Left lung (tissue), 10 donors: ENCODE results near the gene DNAH8. TPM values are rescaled to one million over a fixed set of nuclear protein-coding genes. Genes with fewer than 3 reads are reported as not detected.

Source experiments
- ATAC-seq: fragments of 200-7000 bp; cut with Tn5 transposase; one replicate; pipeline ENCODE4 v1.9.1; 2020; ENCODE audit warnings: moderate library complexity
- DNase-seq, 4 donors: peaks; one replicate each; pipeline ENCODE4 v3.0.0-alpha.2; 2013 to 2020
- H3K27ac ChIP-seq, 2 donors: fragments of 200-600 bp; sonication (generic) in 1 of 2; one replicate each; pipeline versions ENCODE4 v1.5.0 to v1.8.0; 2020 to 2021
- H3K27me3 ChIP-seq, 2 donors: fragments of 200-600 bp; sonication (generic) in 1 of 2; one replicate each; pipeline versions ENCODE4 v1.5.0 to v1.8.0; 2020 to 2021
- H3K36me3 ChIP-seq, 2 donors: fragments of 200-600 bp; sonication (generic) in 1 of 2; one replicate each; pipeline versions ENCODE4 v1.5.0 to v1.8.0; 2020 to 2021
- H3K4me1 ChIP-seq, 2 donors: fragments of 200-600 bp; one replicate each; pipeline ENCODE4 v1.8.0; 2021
- H3K4me3 ChIP-seq, 2 donors: fragments of 200-600 bp; sonication (generic) in 1 of 2; one replicate each; pipeline versions ENCODE4 v1.5.0 to v1.8.0; 2020 to 2021; ENCODE audit warnings: mild to moderate bottlenecking in 1 of 2
- H3K9me3 ChIP-seq, 2 donors: fragments of 200-600 bp; sonication (generic) in 1 of 2; one replicate each; pipeline versions ENCODE4 v1.5.0 to v1.8.0; 2020 to 2021
- intact Hi-C, 2 donors: fragments of 100-400 bp; cut with DNase I; formaldehyde crosslinking; loops; one replicate each; pipeline versions ENCODE4 v1.11.2 to v1.14.2; 2022
- polyA plus RNA-seq, 6 donors: library from polyadenylated mRNA; unstranded; fragments of 120-200 nt; gene quantifications; one replicate each; pipeline ENCODE4 v1.2.1, GENCODE V29; 2013; ENCODE audit not compliant: insufficient read length in 6 of 6
- total RNA-seq, 2 donors: library from RNA; stranded (reverse); fragmentation: NEBNext Ultra II Directional; extraction: Animal tissue kit (Norgen Biotek cat#: 25700); gene quantifications; one replicate each; pipeline ENCODE4 v1.2.1, GENCODE V29; 2021
- TF ChIP-seq, protein P1 (sequence below), 2 donors: fragments of 200-600 bp; sonication (generic) in 1 of 2; IDR thresholded peaks; one replicate each; pipeline versions ENCODE4 v1.5.0 to v1.8.0; 2021; ENCODE audit warnings: antibody characterized with exemption in 2 of 2
- donor health status: DM: no; HTN: yes; CAD: no.
- donor health status: DM: no; HTN: no; CAD: no.

DNAH8 gene
- total and polyA plus RNA-seq, 8 donors, result 0.03 to 0.34 (median 0.08) TPM

DNA sequence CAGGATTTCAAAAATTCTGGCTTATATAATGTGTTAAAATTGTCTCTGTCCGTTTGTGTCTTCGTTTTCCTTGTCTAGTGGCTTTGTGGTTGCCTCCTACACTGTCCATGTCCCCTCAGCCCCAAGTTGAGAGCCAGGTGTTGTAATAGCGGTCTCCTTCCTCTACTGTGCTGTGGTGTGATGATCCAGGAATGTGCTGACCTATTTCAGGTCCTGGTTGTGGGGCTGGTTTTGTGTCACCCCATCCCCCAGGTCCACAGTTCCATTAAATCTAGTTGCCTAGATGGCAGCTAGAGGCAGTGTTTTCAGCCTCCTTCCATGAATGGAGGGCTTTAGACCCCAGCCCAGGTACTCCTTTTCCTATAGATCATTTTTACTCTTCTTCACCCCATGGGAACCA lies 128.7 kb downstream of the DNAH8 start:
- H3K36me3 ChIP-seq, result no peaks in the 10 kb centered on the region
- no peak overlapping the region for H3K4me3 ChIP-seq
- no peaks in the 10 kb centered on the region for H3K9me3 ChIP-seq
- H3K27ac ChIP-seq, result no peak overlapping the region
- DNase-seq (no peak), ATAC-seq (no peak)
- no peaks in the 10 kb centered on the region for H3K27me3 ChIP-seq
- no peaks in the 10 kb centered on the region for H3K4me1 ChIP-seq
- TF ChIP-seq, protein P1, sequence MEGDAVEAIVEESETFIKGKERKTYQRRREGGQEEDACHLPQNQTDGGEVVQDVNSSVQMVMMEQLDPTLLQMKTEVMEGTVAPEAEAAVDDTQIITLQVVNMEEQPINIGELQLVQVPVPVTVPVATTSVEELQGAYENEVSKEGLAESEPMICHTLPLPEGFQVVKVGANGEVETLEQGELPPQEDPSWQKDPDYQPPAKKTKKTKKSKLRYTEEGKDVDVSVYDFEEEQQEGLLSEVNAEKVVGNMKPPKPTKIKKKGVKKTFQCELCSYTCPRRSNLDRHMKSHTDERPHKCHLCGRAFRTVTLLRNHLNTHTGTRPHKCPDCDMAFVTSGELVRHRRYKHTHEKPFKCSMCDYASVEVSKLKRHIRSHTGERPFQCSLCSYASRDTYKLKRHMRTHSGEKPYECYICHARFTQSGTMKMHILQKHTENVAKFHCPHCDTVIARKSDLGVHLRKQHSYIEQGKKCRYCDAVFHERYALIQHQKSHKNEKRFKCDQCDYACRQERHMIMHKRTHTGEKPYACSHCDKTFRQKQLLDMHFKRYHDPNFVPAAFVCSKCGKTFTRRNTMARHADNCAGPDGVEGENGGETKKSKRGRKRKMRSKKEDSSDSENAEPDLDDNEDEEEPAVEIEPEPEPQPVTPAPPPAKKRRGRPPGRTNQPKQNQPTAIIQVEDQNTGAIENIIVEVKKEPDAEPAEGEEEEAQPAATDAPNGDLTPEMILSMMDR (IDR thresholded peaks at IDR 0.05), result no peak
- intact Hi-C loops, result no loop called here

- no peaks in the 10 kb centered on the region for H3K36me3 ChIP-seq
- DNase-seq, result no peak
- TF ChIP-seq, protein P1 (IDR thresholded peaks at IDR 0.05), result no peak
Measured at GRCh38 chr6:38845931-38846330, 130.8 kb downstream of the DNAH8 start.

GRCh38 chr6:38846361-38846760 lies 131.2 kb downstream of the DNAH8 start:
- TF ChIP-seq, protein P1 (IDR thresholded peaks at IDR 0.05), result no peak
- no peak for ATAC-seq
- H3K36me3 ChIP-seq, result no peaks in the 10 kb centered on the region
- H3K9me3 ChIP-seq, result no peaks in the 10 kb centered on the region
- intact Hi-C loops, result no loop called here
- no peak for DNase-seq
- no peak overlapping the region for H3K27ac ChIP-seq
- no peak overlapping the region for H3K4me3 ChIP-seq
- H3K4me1 ChIP-seq, result no peaks in the 10 kb centered on the region
- H3K27me3 ChIP-seq, result no peaks in the 10 kb centered on the region

More at GRCh38 chr6:38845931-38846330, 130.8 kb downstream of the DNAH8 start:
- no peak for ATAC-seq
- Histone ChIP-seq H3K9me3 (no peaks in the 10 kb centered on the region), H3K27ac (no peak overlapping the region), H3K4me3 (no peak overlapping the region), H3K4me1 (no peaks in the 10 kb centered on the region), H3K27me3 (no peaks in the 10 kb centered on the region)
- intact Hi-C loops, result no loop called here

DNA sequence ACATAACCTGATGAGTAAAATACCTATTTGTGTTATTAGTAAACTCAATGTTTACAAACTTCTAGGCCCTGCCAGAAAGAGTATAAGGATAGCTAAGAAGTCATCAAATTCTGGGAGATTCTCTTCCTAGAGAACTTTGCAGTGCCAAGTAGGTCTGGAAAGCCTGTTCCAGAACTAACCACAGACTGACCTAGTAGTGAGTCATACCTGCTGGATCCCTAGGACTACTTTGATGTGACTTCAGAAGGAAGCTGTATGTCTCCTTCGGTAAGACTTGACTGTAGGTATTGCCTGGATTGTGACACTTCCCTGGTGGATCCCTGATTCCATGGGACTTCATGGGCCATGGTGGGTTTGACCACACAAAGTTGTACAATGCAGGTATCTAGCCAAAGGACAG lies 131.7 kb downstream of the DNAH8 start:
- no peaks in the 10 kb centered on the region for H3K27me3 ChIP-seq
- H3K27ac ChIP-seq, result no peak overlapping the region
- no peaks in the 10 kb centered on the region for H3K36me3 ChIP-seq
- H3K4me1 ChIP-seq, result no peaks in the 10 kb centered on the region
- no peak overlapping the region for H3K4me3 ChIP-seq
- TF ChIP-seq, protein P1 (IDR thresholded peaks at IDR 0.05), result no peak
- ATAC-seq, result no peak
- H3K9me3 ChIP-seq, result no peaks in the 10 kb centered on the region
- DNase-seq, result no peak
- intact Hi-C loops, result no loop called here

DNA sequence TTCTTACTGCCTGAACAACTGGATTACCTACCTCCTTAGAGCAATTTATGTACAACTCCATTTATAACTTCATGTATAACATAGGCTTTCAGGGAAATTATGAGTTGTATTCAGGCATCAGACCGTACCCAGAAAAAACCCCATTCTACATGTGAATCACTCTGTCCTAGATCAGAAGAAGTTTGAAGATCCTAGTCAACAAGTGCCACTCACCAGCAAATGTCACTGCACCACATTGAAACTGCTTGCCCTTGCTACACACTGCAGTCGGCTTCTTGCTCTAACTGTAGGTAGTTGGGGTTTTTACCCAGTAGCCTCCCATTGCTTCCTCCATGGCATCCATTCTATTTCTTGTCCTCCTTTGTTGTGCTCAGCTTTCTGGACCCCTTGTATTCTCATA lies 132.4 kb downstream of the DNAH8 start:
- no peak for DNase-seq
- no peak for ATAC-seq
- intact Hi-C loops, result no loop called here
- Histone ChIP-seq H3K4me3 (no peak overlapping the region), H3K4me1 (no peaks in the 10 kb centered on the region), H3K27me3 (no peaks in the 10 kb centered on the region), H3K27ac (no peak overlapping the region), H3K36me3 (no peaks in the 10 kb centered on the region), H3K9me3 (no peaks in the 10 kb centered on the region)
- TF ChIP-seq, protein P1 (IDR thresholded peaks at IDR 0.05), result no peak
